Esophagus squamous epithelium (tissue), 4 donors: ENCODE data around the gene VARS2.

Source experiments
- CTCF ChIP-seq, 6 experiments: fragments of 450-650 bp in 4 of 6; fragments of 200-600 bp in 2 of 6; sonication (generic) in 2 of 6; IDR thresholded peaks; one replicate each; pipeline ENCODE4 v1.5.1; 2016 to 2019; ENCODE audit warnings: antibody characterized with exemption in 6 of 6, mild to moderate bottlenecking in 4 of 6, moderate library complexity in 4 of 6
- POLR2A ChIP-seq, 4 donors: fragments of 450-650 bp; IDR thresholded peaks; one replicate each; pipeline ENCODE4 v1.6.1; 2017; ENCODE audit warnings: antibody characterized with exemption in 4 of 4, mild to moderate bottlenecking in 4 of 4, moderate library complexity in 3 of 4

GRCh38 chr6:30893666-30894065 lies 20.4 kb upstream of the VARS2 start:
- no peak for TF ChIP-seq CTCF (IDR thresholded peaks at IDR 0.05)
- no peak for TF ChIP-seq POLR2A (IDR thresholded peaks at IDR 0.05)
